T-cell (primary cell): ENCODE measurements around the gene NSRP1. TPM values are rescaled to one million over a fixed set of nuclear protein-coding genes. Genes with fewer than 3 reads are reported as not detected.

Experiments
- ATAC-seq, 4 experiments: fragments of 200-7000 bp in 3 of 4; fragments of 150-1000 bp in 1 of 4; cut with Tn5 transposase; replicated peaks in 1 of 4; 1 replicate in 3 of 4; 2 replicates in 1 of 4; pipeline ENCODE4 v1.10.0; 2021; ENCODE audit warnings: moderate library complexity in 3 of 4, mild to moderate bottlenecking in 2 of 4, moderate number of reproducible peaks in 1 of 4
- CTCF ChIA-PET, 2 donors: fragments of 300-600 bp; sonication (Branson Sonifier 250); formaldehyde crosslinking; loops; one replicate each; lab custom pipeline; 2022; ENCODE audit warnings: antibody characterized with exemption in 2 of 2; lab: Charles Lee
- POLR2A ChIA-PET, 2 donors: fragments of 300-600 bp; sonication (Branson Sonifier 250); formaldehyde crosslinking; loops; one replicate each; lab custom pipeline; 2022; ENCODE audit warnings: antibody characterized with exemption in 2 of 2; lab: Charles Lee
- DNase-seq, 35 experiments: peaks; one replicate each; pipeline versions ENCODE4 v3.0.0 to v3.0.0-alpha.2; 2013 to 2023
- H3K27ac ChIP-seq: one replicate; pipeline ENCODE4 v1.5.1; 2013; ENCODE audit warnings: low read length
- H3K27me3 ChIP-seq, 2 experiments: replicated peaks in 1 of 2; 1 replicate in 1 of 2; 2 replicates in 1 of 2; pipeline versions ENCODE4 v1.6.1 to v1.7.0; 2013; ENCODE audit warnings: low read length in 1 of 2, mixed read lengths in 1 of 2; ENCODE audit not compliant: control insufficient read depth in 2 of 2, insufficient read depth in 2 of 2; ENCODE audit errors: extremely low read depth in 1 of 2
- H3K36me3 ChIP-seq, 2 donors: 1 replicate in 1 of 2; 2 replicates in 1 of 2; pipeline versions ENCODE4 v1.6.1 to v1.7.0; 2013; ENCODE audit warnings: low read length in 1 of 2; ENCODE audit not compliant: control insufficient read depth in 2 of 2, insufficient read depth in 1 of 2; ENCODE audit errors: extremely low read depth in 1 of 2
- H3K4me1 ChIP-seq, 2 experiments: 1 replicate in 1 of 2; 2 replicates in 1 of 2; pipeline versions ENCODE4 v1.6.1 to v1.7.0; 2013; ENCODE audit warnings: low read length in 2 of 2, mixed read lengths in 1 of 2; ENCODE audit not compliant: insufficient read depth in 2 of 2, control insufficient read depth in 1 of 2; ENCODE audit errors: extremely low read depth in 1 of 2
- H3K4me3 ChIP-seq, 2 donors: 1 replicate in 1 of 2; 2 replicates in 1 of 2; pipeline versions ENCODE4 v1.5.1 to v1.7.0; 2013; ENCODE audit warnings: mild to moderate bottlenecking in 2 of 2, low read length in 1 of 2, moderate library complexity in 1 of 2; ENCODE audit not compliant: control insufficient read depth in 1 of 2; ENCODE audit errors: extremely low read depth in 1 of 2
- H3K9me3 ChIP-seq: 2 replicates; pipeline ENCODE4 v1.7.0; 2013
- H3K27ac Mint-ChIP-seq, 2 donors: one replicate each; pipeline ENCODE4 v1.8.0; 2020 to 2021; ENCODE audit warnings: mild to moderate bottlenecking in 2 of 2, mixed read lengths in 2 of 2
- H3K27me3 Mint-ChIP-seq, 2 donors: one replicate each; pipeline ENCODE4 v1.8.0; 2021 to 2022; ENCODE audit warnings: mixed read lengths in 2 of 2
- H3K36me3 Mint-ChIP-seq: one replicate; pipeline ENCODE4 v1.8.0; 2021; ENCODE audit warnings: mixed read lengths
- H3K4me1 Mint-ChIP-seq, 3 donors: one replicate each; pipeline ENCODE4 v1.8.0; 2020 to 2022; ENCODE audit warnings: mixed read lengths in 3 of 3, mild to moderate bottlenecking in 1 of 3
- H3K4me3 Mint-ChIP-seq, 3 donors: one replicate each; pipeline ENCODE4 v1.8.0; 2020 to 2022; ENCODE audit warnings: mild to moderate bottlenecking in 3 of 3, mixed read lengths in 3 of 3, moderate library complexity in 3 of 3
- H3K9me3 Mint-ChIP-seq, 3 donors: one replicate each; pipeline ENCODE4 v1.8.0; 2020 to 2022; ENCODE audit warnings: mixed read lengths in 3 of 3
- WGBS: methylation state at CpG from one replicate; pipeline ENCODE4 v1.1.5; 2013; ENCODE audit warnings: missing lambda C conversion rate; ENCODE audit not compliant: insufficient coverage; 5-methylcytosine and 5-hydroxymethylcytosine counted together
- total RNA-seq, 35 experiments: library from RNA in 6 of 35; stranded (reverse) in 6 of 35; fragments of 120-200 nt in 1 of 35; gene quantifications; one replicate each; pipeline versions ENCODE4 v1.2.1 to v1.2.4 and lab custom pipeline; 2013 to 2026

NSRP1 gene
- total RNA-seq, 5 donors from 2014 or later (not counting 1 experiment from before 2014, with no cell fraction given) = 24.6 to 31.9 (median 28.5) TPM

DNA sequence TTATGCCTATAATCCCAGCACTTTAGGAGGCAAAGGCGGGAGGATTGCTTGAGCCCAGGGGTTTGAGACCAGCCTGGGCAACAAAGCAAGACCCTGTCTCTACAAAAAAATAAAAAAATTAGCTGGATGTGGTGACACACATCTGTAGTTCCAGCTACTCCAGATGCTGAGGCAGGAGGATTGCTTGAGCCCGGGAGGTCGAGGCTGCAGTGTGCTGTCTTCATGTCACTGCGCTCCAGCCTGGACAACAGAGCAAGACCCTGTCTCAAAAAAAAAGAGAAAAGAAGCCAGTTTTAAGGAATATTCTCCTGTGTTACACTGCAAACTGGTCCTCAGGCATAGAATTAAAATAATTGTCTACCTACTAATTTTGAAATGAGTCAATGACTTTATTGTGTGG is 47.9 kb downstream of the NSRP1 start:
- 100% methylated on average over 1 of the region's 4 CpGs for WGBS
- ATAC-seq = no peak
- CTCF ChIA-PET = no interaction called here
- POLR2A ChIA-PET = no interaction called here
- no peaks in the 10 kb centered on the region for H3K27me3 ChIP-seq
- no peak for DNase-seq
- H3K27ac ChIP-seq = no peak overlapping the region
- no peaks in the 10 kb centered on the region for H3K36me3 ChIP-seq
- H3K27ac Mint-ChIP-seq = no peak overlapping the region
- H3K9me3 Mint-ChIP-seq = peaks cover 0 to 10% (median 6%) of the 10 kb centered on the region in 3 donors
- H3K4me3 Mint-ChIP-seq = no peak overlapping the region
- H3K9me3 ChIP-seq = no peaks in the 10 kb centered on the region
- no peaks in the 10 kb centered on the region for H3K27me3 Mint-ChIP-seq
- H3K4me1 ChIP-seq = no peaks in the 10 kb centered on the region
- H3K36me3 Mint-ChIP-seq = peaks cover 35% of the 10 kb centered on the region
- H3K4me1 Mint-ChIP-seq = peaks cover 22 to 26% (median 23%) of the 10 kb centered on the region in 3 donors
- no peak overlapping the region for H3K4me3 ChIP-seq

DNA sequence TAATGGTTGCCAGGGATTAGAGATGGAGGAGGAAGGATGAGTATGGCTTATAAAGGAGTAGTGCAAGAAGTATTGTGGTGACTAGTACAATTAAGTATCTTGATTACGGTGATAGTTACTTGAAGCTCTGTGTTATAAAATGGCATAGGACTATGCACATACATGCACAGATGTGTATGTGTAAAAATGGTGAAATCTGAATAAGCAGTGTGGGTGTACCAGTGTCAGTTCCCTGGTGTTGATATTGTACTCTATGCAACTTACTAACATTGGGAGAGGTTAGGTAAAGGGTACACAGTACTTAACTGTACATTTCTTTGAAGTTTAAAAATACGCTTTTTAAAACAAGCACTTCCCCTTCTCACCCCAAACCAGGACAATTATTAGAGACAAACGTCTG is 48.5 kb downstream of the NSRP1 start:
- Mint-ChIP-seq H3K27me3 (no peaks in the 10 kb centered on the region), H3K27ac (no peak overlapping the region), H3K9me3 (peaks cover 0 to 5% (median 2%) of the 10 kb centered on the region in 3 donors), H3K36me3 (peaks cover 29% of the 10 kb centered on the region), H3K4me3 (no peak overlapping the region), H3K4me1 (peaks cover 18 to 21% (median 18%) of the 10 kb centered on the region in 3 donors)
- no peaks in the 10 kb centered on the region for H3K27me3 ChIP-seq
- no peak overlapping the region for H3K4me3 ChIP-seq
- no peaks in the 10 kb centered on the region for H3K36me3 ChIP-seq
- no peak overlapping the region for H3K27ac ChIP-seq
- ChIA-PET POLR2A (no interaction called here), CTCF (no interaction called here)
- H3K9me3 ChIP-seq = no peaks in the 10 kb centered on the region
- WGBS = 100% methylated on average over 1 of the region's 3 CpGs
- no peak for DNase-seq
- no peaks in the 10 kb centered on the region for H3K4me1 ChIP-seq
- ATAC-seq = no peak

DNA sequence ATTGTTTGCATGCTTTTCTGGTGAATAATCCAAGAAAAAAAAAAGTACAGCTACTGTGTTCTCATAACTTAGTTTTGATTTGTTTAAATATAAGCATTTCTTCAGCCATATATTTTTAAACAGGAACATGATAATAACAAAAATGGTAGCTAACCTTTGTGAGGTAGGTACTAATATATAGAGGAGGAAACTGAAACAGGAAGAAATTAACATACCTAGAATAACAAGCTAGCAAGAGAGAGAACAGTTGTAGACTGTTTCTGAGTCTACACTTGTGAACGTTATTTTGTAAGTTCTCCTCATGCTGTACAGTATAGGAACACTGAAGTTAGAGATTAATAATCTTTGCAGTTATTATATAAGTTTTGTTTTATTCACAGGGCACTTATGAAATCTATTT is 49.3 kb downstream of the NSRP1 start:
- CTCF ChIA-PET = interaction anchor here in 1 of 2 donors (0.7 kb wide), 1 partner anchor 61 kb away, joined by 3 read pairs; no protein-coding TSS in a partner anchor
- no peaks in the 10 kb centered on the region for H3K27me3 Mint-ChIP-seq
- H3K36me3 ChIP-seq = peaks cover 0 to 3% of the 10 kb centered on the region in 2 donors
- WGBS = no CpG with 5 or more reads among the region's 1 CpG
- no peaks in the 10 kb centered on the region for H3K27me3 ChIP-seq
- POLR2A ChIA-PET = no interaction called here
- H3K4me1 Mint-ChIP-seq = peaks cover 14 to 21% (median 18%) of the 10 kb centered on the region in 3 donors
- H3K4me3 Mint-ChIP-seq = no peak overlapping the region
- H3K36me3 Mint-ChIP-seq = peaks cover 24% of the 10 kb centered on the region
- H3K4me1 ChIP-seq = no peaks in the 10 kb centered on the region
- no peaks in the 10 kb centered on the region for H3K9me3 ChIP-seq
- H3K27ac Mint-ChIP-seq = no peak overlapping the region
- no peaks in the 10 kb centered on the region for H3K9me3 Mint-ChIP-seq
- DNase-seq = no peak
- no peak overlapping the region for H3K4me3 ChIP-seq
- no peak for ATAC-seq
- H3K27ac ChIP-seq = no peak overlapping the region

DNA sequence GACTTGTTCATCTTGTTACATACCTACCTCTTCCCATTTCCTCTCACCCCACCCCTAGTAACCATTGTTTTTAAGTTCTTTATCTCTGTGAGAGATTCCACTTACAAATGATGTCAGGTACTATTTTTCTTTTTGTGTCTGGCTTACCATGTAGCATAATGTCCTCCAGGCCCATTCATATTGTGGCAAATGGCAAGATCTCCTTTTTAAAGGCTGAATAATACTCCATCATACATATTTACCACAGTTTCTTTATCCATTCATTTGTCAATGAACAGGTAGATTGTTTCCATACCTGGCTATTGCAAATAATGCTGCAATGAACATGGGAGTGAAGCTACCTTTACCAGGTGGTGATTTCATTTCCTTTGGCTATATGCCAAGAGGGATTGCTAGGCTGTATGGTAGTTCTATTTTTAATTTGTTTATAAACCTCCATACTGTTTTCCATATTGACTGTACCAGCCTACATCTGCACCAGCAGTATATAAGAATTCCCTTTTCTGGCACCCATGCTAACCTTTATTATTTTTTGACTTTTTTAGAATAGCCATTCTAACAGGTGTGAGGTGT is 53.9 kb downstream of the NSRP1 start:
- DNase-seq = no peak
- H3K36me3 Mint-ChIP-seq = peaks cover 31% of the 10 kb centered on the region
- H3K36me3 ChIP-seq = peaks cover 0 to 25% of the 10 kb centered on the region in 2 donors
- H3K4me3 ChIP-seq = no peak overlapping the region
- no peak overlapping the region for H3K27ac ChIP-seq
- H3K4me1 ChIP-seq = no peaks in the 10 kb centered on the region
- H3K9me3 Mint-ChIP-seq = no peaks in the 10 kb centered on the region
- no peak overlapping the region for H3K27ac Mint-ChIP-seq
- no peaks in the 10 kb centered on the region for H3K27me3 ChIP-seq
- H3K4me3 Mint-ChIP-seq = no peak overlapping the region
- ATAC-seq = no peak
- ChIA-PET CTCF (interaction anchor here in 1 of 2 donors (0.6 kb wide), 1 partner anchor 706 kb away, joined by 3 read pairs; no protein-coding TSS in a partner anchor), POLR2A (interaction anchor here in 1 of 2 donors (0.6 kb wide), 1 partner anchor 737 kb away, joined by 3 read pairs; no protein-coding TSS in a partner anchor)
- H3K4me1 Mint-ChIP-seq = peaks cover 9 to 24% (median 12%) of the 10 kb centered on the region in 3 donors
- H3K9me3 ChIP-seq = no peaks in the 10 kb centered on the region
- no peaks in the 10 kb centered on the region for H3K27me3 Mint-ChIP-seq

DNA sequence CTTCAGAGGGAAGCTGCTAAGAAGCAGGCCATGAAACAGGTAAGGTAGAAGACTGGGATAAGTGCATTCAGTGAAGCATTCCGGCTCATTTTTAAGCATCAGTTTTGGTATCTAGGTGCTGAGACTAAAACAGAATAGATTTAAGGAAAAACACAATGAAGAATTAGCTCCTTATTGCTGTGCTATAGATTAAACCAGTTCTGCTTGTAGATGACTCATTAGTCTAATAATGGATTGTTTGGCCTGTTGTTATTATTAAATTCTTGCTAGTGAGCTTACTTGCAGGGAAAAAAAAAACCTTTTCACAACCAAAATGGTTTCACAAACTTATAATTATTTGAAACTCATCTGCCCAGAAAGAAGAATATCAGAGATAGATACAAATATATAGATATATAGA is 55.9 kb downstream of the NSRP1 start:
- Histone ChIP-seq H3K9me3 (no peaks in the 10 kb centered on the region), H3K27me3 (no peaks in the 10 kb centered on the region), H3K27ac (no peak overlapping the region), H3K4me3 (no peak overlapping the region), H3K4me1 (no peaks in the 10 kb centered on the region), H3K36me3 (peaks cover 0 to 25% of the 10 kb centered on the region in 2 donors)
- ChIA-PET CTCF (interaction anchor here in 1 of 2 donors (0.6 to 0.7 kb wide), 2 partner anchors 60 to 1053 kb away, joined by 4 to 5 read pairs; no protein-coding TSS in a partner anchor), POLR2A (interaction anchor here in 1 of 2 donors (0.7 kb wide), 1 partner anchor 10 kb away, joined by 3 read pairs; no protein-coding TSS in a partner anchor)
- no peak overlapping the region for H3K27ac Mint-ChIP-seq
- H3K9me3 Mint-ChIP-seq = no peaks in the 10 kb centered on the region
- no peak for ATAC-seq
- 80% methylated on average over 1 of the region's 1 CpG for WGBS
- H3K36me3 Mint-ChIP-seq = peaks cover 45% of the 10 kb centered on the region
- H3K4me1 Mint-ChIP-seq = peaks cover 5 to 16% (median 7%) of the 10 kb centered on the region in 3 donors
- no peak for DNase-seq
- no peaks in the 10 kb centered on the region for H3K27me3 Mint-ChIP-seq
- H3K4me3 Mint-ChIP-seq = no peak overlapping the region

DNA sequence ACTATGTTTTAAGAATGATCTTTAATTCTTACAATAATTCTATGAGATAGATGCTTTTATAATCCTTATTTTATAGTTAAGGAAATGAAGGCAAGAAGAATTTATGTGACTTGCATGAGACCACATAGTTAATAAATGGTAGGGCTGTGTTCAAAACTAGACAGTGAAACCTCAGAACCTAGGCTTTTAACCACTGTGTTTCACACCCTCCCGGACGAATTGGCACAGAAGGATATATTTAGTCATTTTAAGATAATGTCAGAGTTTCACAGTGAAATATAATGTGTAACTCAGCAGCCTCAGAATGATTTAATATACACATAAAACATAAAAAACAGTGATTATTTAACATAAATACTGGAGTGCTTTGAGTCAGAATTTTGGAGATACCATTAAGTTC is 57.0 kb downstream of the NSRP1 start:
- ChIA-PET CTCF (interaction anchor here in 1 of 2 donors (0.6 kb wide), 1 partner anchor 132 kb away, joined by 4 read pairs; no protein-coding TSS in a partner anchor), POLR2A (no interaction called here)
- ATAC-seq = no peak

More for the DNA sequence above, 57.0 kb downstream of the NSRP1 start:
- Mint-ChIP-seq H3K27me3 (no peaks in the 10 kb centered on the region), H3K4me3 (no peak overlapping the region), H3K27ac (no peak overlapping the region), H3K4me1 (peaks cover 5 to 16% (median 7%) of the 10 kb centered on the region in 3 donors), H3K36me3 (peaks cover 54% of the 10 kb centered on the region), H3K9me3 (no peaks in the 10 kb centered on the region)
- no peaks in the 10 kb centered on the region for H3K27me3 ChIP-seq
- WGBS = no CpG with 5 or more reads among the region's 2 CpGs
- H3K4me3 ChIP-seq = no peak overlapping the region
- H3K36me3 ChIP-seq = peaks cover 0 to 32% of the 10 kb centered on the region in 2 donors
- H3K27ac ChIP-seq = no peak overlapping the region
- H3K9me3 ChIP-seq = no peaks in the 10 kb centered on the region
- no peaks in the 10 kb centered on the region for H3K4me1 ChIP-seq
- no peak for DNase-seq
